GM12865 (cell line): ENCODE data around the gene KLK4.

Source experiments
- DNase-seq: peaks from one replicate; pipeline ENCODE4 v3.0.0; 2010; ENCODE audit warnings: low read depth
- H3K4me3 ChIP-seq: 2 replicates; pipeline ENCODE4 v1.5.1; 2011; ENCODE audit warnings: mild to moderate bottlenecking, low read depth, low read length, control low read depth
- TF ChIP-seq, protein P1 (sequence below): IDR thresholded peaks from 2 replicates; pipeline ENCODE4 v1.5.1; 2011; ENCODE audit warnings: low read length, control low read depth, low read depth, inconsistent platforms; ENCODE audit not compliant: insufficient read depth; ENCODE audit errors: missing control alignments

The KLK4 gene, protein sequence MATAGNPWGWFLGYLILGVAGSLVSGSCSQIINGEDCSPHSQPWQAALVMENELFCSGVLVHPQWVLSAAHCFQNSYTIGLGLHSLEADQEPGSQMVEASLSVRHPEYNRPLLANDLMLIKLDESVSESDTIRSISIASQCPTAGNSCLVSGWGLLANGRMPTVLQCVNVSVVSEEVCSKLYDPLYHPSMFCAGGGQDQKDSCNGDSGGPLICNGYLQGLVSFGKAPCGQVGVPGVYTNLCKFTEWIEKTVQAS

DNA sequence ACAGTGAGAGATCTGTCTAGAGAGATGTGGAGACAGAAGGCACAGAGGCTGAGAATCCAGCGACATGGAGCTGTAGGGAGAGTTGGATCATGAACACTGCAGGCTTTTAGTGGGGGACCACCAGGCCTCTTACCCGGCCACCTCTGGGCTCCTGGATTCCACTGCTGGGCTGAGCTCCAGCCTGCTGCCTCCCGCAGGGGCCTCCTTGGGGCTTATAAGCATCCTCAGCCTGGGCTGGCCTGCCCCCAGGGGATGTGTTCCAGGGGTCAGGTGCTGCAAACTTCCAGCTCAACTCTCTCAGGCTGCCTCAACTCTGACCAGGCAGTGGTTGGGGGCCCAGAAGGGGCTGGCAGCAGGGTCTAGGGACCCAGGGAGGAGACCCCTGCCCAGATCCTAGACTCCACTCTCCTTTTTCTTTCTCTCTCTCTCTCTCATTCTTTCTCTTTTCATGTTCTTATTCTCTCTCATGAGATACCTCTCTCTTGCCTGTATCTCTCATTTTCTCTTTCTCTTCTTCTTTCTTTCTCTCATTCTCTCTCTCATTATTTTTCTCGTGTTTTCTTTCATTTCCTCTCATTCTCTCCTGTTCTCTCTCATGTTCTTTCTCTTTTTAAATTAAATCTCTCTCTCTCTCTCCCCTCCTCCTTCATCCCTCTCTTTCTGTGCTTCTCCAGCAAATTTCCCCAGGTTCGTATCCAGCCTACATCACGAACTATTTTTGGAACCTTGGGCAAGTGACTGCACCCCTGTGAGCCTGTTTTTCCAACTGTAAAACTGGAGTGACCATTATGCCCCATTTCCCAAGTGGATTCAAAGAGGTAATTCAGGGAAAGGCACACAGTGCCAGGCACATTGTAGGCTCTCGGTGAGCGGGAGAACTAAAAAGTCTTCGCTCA lies at the start of gene KLK4:
Gene KLK4 (minus strand): TSS at position 190 of the 896 bp plus-strand sequence. CDS start 657 bp downstream, outside the sequence.
- no peak for DNase-seq
- TF ChIP-seq, protein P1, sequence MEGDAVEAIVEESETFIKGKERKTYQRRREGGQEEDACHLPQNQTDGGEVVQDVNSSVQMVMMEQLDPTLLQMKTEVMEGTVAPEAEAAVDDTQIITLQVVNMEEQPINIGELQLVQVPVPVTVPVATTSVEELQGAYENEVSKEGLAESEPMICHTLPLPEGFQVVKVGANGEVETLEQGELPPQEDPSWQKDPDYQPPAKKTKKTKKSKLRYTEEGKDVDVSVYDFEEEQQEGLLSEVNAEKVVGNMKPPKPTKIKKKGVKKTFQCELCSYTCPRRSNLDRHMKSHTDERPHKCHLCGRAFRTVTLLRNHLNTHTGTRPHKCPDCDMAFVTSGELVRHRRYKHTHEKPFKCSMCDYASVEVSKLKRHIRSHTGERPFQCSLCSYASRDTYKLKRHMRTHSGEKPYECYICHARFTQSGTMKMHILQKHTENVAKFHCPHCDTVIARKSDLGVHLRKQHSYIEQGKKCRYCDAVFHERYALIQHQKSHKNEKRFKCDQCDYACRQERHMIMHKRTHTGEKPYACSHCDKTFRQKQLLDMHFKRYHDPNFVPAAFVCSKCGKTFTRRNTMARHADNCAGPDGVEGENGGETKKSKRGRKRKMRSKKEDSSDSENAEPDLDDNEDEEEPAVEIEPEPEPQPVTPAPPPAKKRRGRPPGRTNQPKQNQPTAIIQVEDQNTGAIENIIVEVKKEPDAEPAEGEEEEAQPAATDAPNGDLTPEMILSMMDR: no peak
- no peak within 1 kb of the TSS for H3K4me3 ChIP-seq

DNA sequence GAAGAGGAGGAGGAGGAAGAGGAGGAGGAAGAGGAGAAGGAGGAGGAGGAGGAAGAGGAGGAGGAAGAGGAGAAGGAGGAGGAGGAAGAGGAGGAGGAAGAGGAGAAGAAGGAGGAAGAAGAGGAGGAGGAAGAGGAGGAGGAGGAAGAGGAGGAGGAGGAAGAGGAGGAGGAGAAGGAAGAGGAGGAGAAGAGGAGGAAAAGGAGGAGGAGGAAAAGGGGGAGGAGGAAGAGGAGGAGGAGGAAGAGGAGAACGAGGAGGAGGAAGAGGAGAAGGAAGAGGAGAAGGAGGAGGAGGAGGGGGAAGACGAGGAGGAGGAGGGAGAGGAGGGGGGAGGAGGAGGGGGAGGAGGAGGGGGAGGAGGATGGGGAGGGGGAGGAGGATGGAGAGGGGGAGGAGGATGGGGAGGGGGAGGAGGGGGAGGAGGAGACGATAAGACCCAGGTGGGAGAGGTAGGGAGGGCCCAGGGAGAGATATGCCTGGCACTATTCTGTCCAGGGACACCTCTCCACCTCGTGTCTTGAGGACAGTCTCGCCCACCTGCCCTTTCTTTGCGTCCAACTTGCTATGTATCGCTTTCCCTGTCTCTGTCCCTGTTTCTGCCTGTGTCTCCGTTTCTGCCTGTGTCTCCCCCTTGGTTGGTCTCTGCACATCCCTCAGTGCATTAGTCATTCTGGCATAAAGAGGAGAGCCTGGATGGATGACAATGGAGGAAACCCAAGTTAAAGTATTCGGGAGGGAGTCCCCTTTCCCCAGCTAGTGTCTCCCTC lies 48.7 kb upstream of the KLK4 start:
- TF ChIP-seq, protein P1: no peak
- no peak for DNase-seq
- no peak overlapping the region for H3K4me3 ChIP-seq

DNA sequence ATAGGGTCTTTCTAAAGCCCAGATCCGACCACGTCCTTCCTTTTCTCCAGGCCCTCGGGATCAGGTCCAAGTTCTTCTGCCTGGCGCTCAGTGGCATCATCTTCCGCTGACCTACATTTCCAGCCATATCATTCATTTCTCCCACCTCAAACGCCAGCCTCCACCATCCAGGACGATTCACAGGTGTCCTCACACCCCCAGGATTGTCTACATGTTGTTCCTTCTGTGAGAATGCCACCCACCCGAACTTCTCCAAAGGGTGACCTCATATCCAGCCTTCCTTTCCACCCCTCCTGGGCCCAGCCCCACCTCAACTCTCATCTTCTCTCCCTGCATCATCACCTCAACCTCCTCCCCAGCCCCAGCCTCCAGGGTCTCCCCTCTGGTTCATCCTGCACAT lies 46.4 kb upstream of the KLK4 start:
- no peak for DNase-seq
- TF ChIP-seq, protein P1: no peak

DNA sequence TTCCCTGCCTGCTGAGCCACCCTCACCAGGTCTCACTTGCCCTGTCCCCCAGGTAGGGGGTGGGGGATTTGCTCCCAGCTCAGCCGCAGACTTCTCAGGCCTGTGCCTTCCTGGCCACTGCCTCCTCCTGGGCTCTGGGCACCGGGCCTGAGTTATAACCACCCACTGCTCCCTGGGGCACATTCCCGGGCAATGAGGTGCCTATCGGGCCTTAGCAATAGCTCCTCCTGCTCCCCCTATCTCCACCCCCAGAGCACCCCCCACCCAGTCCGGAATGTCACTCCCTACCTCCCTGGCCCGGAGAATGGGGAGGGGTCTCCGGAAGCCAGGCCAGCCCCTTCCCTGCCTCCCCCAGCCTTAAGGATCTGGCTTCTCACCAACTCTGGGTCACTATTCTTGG lies 41.7 kb upstream of the KLK4 start, which contains the start of gene KLK5:
Gene KLK5 (minus strand): TSS at position 129 of the 400 bp plus-strand sequence. CDS start 381 bp downstream, outside the sequence.
- H3K4me3 ChIP-seq: no peak within 1 kb of the TSS
- TF ChIP-seq, protein P1: no peak
- DNase-seq: no peak

More for the DNA sequence above, 46.4 kb upstream of the KLK4 start:
- no peak overlapping the region for H3K4me3 ChIP-seq

DNA sequence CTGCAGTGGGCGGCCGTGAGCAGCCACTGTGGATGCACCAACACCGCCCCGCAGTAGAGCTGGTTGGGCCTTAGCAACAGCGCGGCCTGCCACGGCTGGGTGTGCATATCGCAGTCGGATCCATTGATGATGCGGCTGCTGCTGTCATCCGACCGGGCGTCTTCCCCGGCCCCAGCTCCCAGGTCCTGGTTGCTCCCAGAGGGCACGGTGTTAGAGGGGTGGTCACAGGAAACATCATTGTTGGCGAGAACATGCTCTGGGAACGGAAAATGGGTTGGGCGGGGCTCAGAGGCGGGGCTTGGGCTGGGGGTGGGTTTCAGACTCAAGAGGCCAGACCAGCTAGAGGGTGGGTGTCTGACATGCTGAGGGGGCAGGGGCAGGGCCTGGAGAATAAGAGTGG lies 38.7 kb upstream of the KLK4 start:
- TF ChIP-seq, protein P1: no peak
- no peak overlapping the region for H3K4me3 ChIP-seq
- DNase-seq: no peak

DNA sequence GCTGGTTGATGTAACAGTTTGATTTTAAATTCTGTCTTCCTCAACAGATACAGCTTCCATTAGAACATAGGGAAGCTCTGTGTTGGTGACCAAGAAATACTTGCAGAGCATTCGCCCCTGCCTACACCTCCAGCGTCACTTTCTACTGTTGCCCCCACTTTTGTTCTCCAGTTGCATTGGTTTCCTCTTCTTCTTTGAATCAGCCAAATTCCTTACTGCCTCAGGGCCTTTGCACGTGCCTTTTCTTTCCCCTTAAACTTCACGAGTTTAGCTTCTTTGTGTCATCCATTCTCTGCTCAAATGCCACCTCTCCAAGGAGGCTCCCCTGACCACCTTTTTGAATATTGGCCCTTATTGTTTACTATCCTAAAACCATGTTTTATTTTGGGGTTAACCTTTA lies 35.9 kb upstream of the KLK4 start:
- no peak for DNase-seq
- H3K4me3 ChIP-seq: no peak overlapping the region
- TF ChIP-seq, protein P1: no peak
